ENCODE data around the gene KRTAP9-9. TPM values are rescaled to one million over a fixed set of nuclear protein-coding genes. Genes with fewer than 3 reads are reported as not detected.
"Not testable (repeated sequence)": the region's sequence is repeated elsewhere in the genome, so short reads cannot be mapped to it uniquely, and the experiment has no call there.

KRTAP9-9 gene
- not detected for polyA plus RNA-seq (2013, experiment 1 of 2)
- polyA plus RNA-seq (2013, experiment 2 of 2) = not detected

- H3K14ac ChIP-seq (ENCODE audit: low read length); H2BK5ac ChIP-seq (ENCODE audit: low read length); H2AFZ ChIP-seq (ENCODE audit: low read length); H2BK15ac ChIP-seq (ENCODE audit: low read length); H2AK5ac ChIP-seq (ENCODE audit: low read depth, low read length); H2BK12ac ChIP-seq (ENCODE audit: low read length); H3K4ac ChIP-seq (ENCODE audit: low read length); H3K4me2 ChIP-seq (ENCODE audit: insufficient read depth, low read length, poor library complexity, severe bottlenecking); H3K23ac ChIP-seq (ENCODE audit: low read depth, low read length, poor library complexity); H3K27ac ChIP-seq (replicated peaks; ENCODE audit: low read length); H4K91ac ChIP-seq (ENCODE audit: low read depth, low read length, poor library complexity); H3K79me1 ChIP-seq (ENCODE audit: low read depth, low read length); H3K4me1 ChIP-seq (ENCODE audit: control insufficient read depth in 2 of 2, insufficient read depth in 1 of 2, low read depth in 1 of 2, low read length in 2 of 2); H2BK120ac ChIP-seq (ENCODE audit: low read depth, low read length); H3K36me3 ChIP-seq (replicated peaks in 1 of 2; ENCODE audit: control insufficient read depth in 2 of 2, insufficient read depth in 2 of 2, low read length in 2 of 2); H3K27me3 ChIP-seq (ENCODE audit: control insufficient read depth in 3 of 3, insufficient read depth in 3 of 3, low read depth in 1 of 3, low read length in 3 of 3); H3K9me3 ChIP-seq (replicated peaks in 1 of 2; ENCODE audit: control insufficient read depth in 2 of 2, insufficient read depth in 1 of 2, low read depth in 1 of 2, low read length in 2 of 2); H3K4me3 ChIP-seq (ENCODE audit: low read length in 2 of 2); DNase-seq (ENCODE audit: low spot score): not testable (repeated sequence)
- Histone ChIP-seq H4K8ac (ENCODE audit: low read depth, low read length) (peak within 1 kb of the TSS; percentile 82), H3K18ac (ENCODE audit: low read length) (peak within 1 kb of the TSS; percentile 76), H3K9ac (ENCODE audit: low read depth, low read length, poor library complexity) (peak within 1 kb of the TSS; percentile 44)
- WGBS, 2 donors (ENCODE audit: extremely low coverage in 2 of 2, insufficient read length in 2 of 2, insufficient replicate concordance in 1 of 2) = no CpG with 5 or more reads among the region's 5 CpGs
These were observed at the start of gene KRTAP9-9 for GRCh38 chr17:41255381-41256290. Gene KRTAP9-9 (plus strand): TSS chr17:41255384.

DNA sequence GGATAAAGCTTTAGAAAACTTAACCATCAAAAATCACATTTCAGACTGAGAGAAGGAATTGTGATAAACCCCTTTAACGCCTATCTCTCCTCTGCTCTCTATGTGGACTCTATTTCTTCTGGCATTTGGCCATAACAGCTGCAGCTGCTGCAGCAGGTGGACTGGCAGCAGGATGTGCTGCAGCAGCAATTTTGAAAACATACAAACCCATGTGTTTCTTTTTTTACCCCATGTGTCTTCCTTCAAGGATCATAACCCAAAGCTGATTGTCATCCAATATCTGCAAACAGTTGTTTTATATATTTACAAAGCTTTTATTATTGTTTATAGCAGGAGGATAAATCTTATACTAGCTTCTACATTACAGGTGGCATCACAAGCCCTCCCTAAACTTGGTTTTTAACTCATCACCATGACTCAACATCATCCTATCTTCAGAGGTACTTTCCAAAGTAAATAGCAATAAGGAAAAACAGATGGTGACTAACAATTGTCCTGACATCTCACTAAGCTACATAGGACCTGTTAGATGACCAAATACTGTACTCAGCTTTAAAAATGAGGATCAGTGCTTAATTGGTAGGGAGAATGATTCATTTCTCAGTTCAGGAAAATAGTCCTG is 43.2 kb upstream of the KRTAP9-9 start:
- WGBS, 2 donors (ENCODE audit: extremely low coverage in 2 of 2, insufficient read length in 2 of 2, insufficient replicate concordance in 1 of 2) = no CpG with 5 or more reads among the region's 1 CpG
- no peak overlapping the region for H3K18ac ChIP-seq (ENCODE audit: low read length)

DNA sequence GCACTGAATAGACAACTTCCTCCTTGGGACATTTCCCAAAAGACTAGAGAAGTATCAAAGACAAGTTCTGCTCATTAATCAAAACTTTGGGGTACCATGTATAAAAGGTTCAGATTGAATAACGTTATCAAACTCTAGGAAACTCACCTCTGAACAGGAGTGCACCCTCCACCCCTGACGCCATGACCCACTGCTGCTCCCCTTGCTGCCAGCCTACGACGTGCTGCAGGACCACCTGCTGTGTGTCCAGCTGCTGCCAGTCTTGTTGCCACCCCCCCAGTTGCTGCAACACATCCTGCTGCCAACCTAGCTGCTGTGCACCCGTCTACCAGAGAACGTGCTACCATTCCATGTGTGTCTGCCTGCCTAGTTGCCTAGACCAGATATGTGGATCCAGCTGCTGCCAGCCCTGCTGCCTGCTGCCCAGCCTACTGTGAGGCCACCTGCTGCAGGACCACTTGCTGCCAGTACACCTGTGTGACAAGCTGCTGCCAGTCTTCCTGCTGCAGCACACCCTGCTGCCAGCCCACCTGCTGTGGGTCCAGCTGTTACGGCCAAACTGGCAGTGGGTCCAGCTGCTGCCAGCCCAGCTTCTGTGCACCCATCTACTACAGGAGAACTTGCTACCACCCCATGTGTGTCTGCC is 42.5 kb upstream of the KRTAP9-9 start:
- peak overlapping the region; percentile 90 for H2BK12ac ChIP-seq (ENCODE audit: low read length)
- H3K4me3 ChIP-seq (ENCODE audit: low read length in 2 of 2) = peak overlapping the region in 1 of 2 donors; percentile 60
- H4K91ac ChIP-seq (ENCODE audit: low read depth, low read length, poor library complexity) = peak overlapping the region; percentile 99
- no peaks in the 10 kb centered on the region for H3K9me3 ChIP-seq (replicated peaks in 1 of 2; ENCODE audit: control insufficient read depth in 2 of 2, insufficient read depth in 1 of 2, low read depth in 1 of 2, low read length in 2 of 2)
- DNase-seq (ENCODE audit: low spot score) = no peak
- peak overlapping the region; percentile 54 for H2BK120ac ChIP-seq (ENCODE audit: low read depth, low read length)
- peak overlapping the region; percentile 97 for H3K4ac ChIP-seq (ENCODE audit: low read length)
- peak overlapping the region; percentile 67 for H2BK15ac ChIP-seq (ENCODE audit: low read length)
- peak overlapping the region; percentile 87 for H3K18ac ChIP-seq (ENCODE audit: low read length)
- H3K4me1 ChIP-seq (ENCODE audit: control insufficient read depth in 2 of 2, insufficient read depth in 1 of 2, low read depth in 1 of 2, low read length in 2 of 2) = peaks cover 0 to 2% of the 10 kb centered on the region in 2 donors
- no peak overlapping the region for H2BK5ac ChIP-seq (ENCODE audit: low read length)
- H3K4me2 ChIP-seq (ENCODE audit: insufficient read depth, low read length, poor library complexity, severe bottlenecking) = no peak overlapping the region
- H3K36me3 ChIP-seq (replicated peaks in 1 of 2; ENCODE audit: control insufficient read depth in 2 of 2, insufficient read depth in 2 of 2, low read length in 2 of 2) = no peaks in the 10 kb centered on the region
- peak overlapping the region; percentile 94 for H3K14ac ChIP-seq (ENCODE audit: low read length)
- H2AFZ ChIP-seq (ENCODE audit: low read length) = no peak overlapping the region
- H3K23ac ChIP-seq (ENCODE audit: low read depth, low read length, poor library complexity) = peak overlapping the region; percentile 97
- WGBS, 2 donors (ENCODE audit: extremely low coverage in 2 of 2, insufficient read length in 2 of 2, insufficient replicate concordance in 1 of 2) = no CpG with 5 or more reads among the region's 7 CpGs
- no peak overlapping the region for H3K27ac ChIP-seq (replicated peaks; ENCODE audit: low read length)
- H2AK5ac ChIP-seq (ENCODE audit: low read depth, low read length) = no peak overlapping the region
- H3K9ac ChIP-seq (ENCODE audit: low read depth, low read length, poor library complexity) = peak overlapping the region; percentile 70
- no peaks in the 10 kb centered on the region for H3K79me1 ChIP-seq (ENCODE audit: low read depth, low read length)
- H3K27me3 ChIP-seq (ENCODE audit: control insufficient read depth in 3 of 3, insufficient read depth in 3 of 3, low read depth in 1 of 3, low read length in 3 of 3) = no peaks in the 10 kb centered on the region
- peak overlapping the region; percentile 17 for H4K8ac ChIP-seq (ENCODE audit: low read depth, low read length)

More for the DNA sequence above, 43.2 kb upstream of the KRTAP9-9 start:
- Histone ChIP-seq H3K36me3 (replicated peaks in 1 of 2; ENCODE audit: control insufficient read depth in 2 of 2, insufficient read depth in 2 of 2, low read length in 2 of 2) (no peaks in the 10 kb centered on the region), H3K4me1 (ENCODE audit: control insufficient read depth in 2 of 2, insufficient read depth in 1 of 2, low read depth in 1 of 2, low read length in 2 of 2) (peaks cover 0 to 2% of the 10 kb centered on the region in 2 donors), H2BK12ac (ENCODE audit: low read length) (no peak overlapping the region), H2AK5ac (ENCODE audit: low read depth, low read length) (no peak overlapping the region), H3K27ac (replicated peaks; ENCODE audit: low read length) (no peak overlapping the region), H3K4me2 (ENCODE audit: insufficient read depth, low read length, poor library complexity, severe bottlenecking) (no peak overlapping the region), H3K23ac (ENCODE audit: low read depth, low read length, poor library complexity) (no peak overlapping the region), H2AFZ (ENCODE audit: low read length) (no peak overlapping the region), H3K4ac (ENCODE audit: low read length) (no peak overlapping the region), H4K8ac (ENCODE audit: low read depth, low read length) (no peak overlapping the region), H3K4me3 (ENCODE audit: low read length in 2 of 2) (no peak overlapping the region), H3K14ac (ENCODE audit: low read length) (no peak overlapping the region), H2BK5ac (ENCODE audit: low read length) (no peak overlapping the region), H3K79me1 (ENCODE audit: low read depth, low read length) (no peaks in the 10 kb centered on the region), H3K9me3 (replicated peaks in 1 of 2; ENCODE audit: control insufficient read depth in 2 of 2, insufficient read depth in 1 of 2, low read depth in 1 of 2, low read length in 2 of 2) (no peaks in the 10 kb centered on the region), H2BK15ac (ENCODE audit: low read length) (no peak overlapping the region), H3K27me3 (ENCODE audit: control insufficient read depth in 3 of 3, insufficient read depth in 3 of 3, low read depth in 1 of 3, low read length in 3 of 3) (no peaks in the 10 kb centered on the region), H3K9ac (ENCODE audit: low read depth, low read length, poor library complexity) (no peak overlapping the region), H4K91ac (ENCODE audit: low read depth, low read length, poor library complexity) (no peak overlapping the region), H2BK120ac (ENCODE audit: low read depth, low read length) (no peak overlapping the region)
- DNase-seq (ENCODE audit: low spot score) = no peak

GRCh38 chr17:41215681-41216080 is 39.5 kb upstream of the KRTAP9-9 start:
- no peak overlapping the region for H3K23ac ChIP-seq (ENCODE audit: low read depth, low read length, poor library complexity)
- no peak overlapping the region for H3K27ac ChIP-seq (replicated peaks; ENCODE audit: low read length)
- no peaks in the 10 kb centered on the region for H3K27me3 ChIP-seq (ENCODE audit: control insufficient read depth in 3 of 3, insufficient read depth in 3 of 3, low read depth in 1 of 3, low read length in 3 of 3)
- H4K8ac ChIP-seq (ENCODE audit: low read depth, low read length) = no peak overlapping the region
- H3K36me3 ChIP-seq (replicated peaks in 1 of 2; ENCODE audit: control insufficient read depth in 2 of 2, insufficient read depth in 2 of 2, low read length in 2 of 2) = no peaks in the 10 kb centered on the region
- no peaks in the 10 kb centered on the region for H3K79me1 ChIP-seq (ENCODE audit: low read depth, low read length)
- no peak overlapping the region for H2BK5ac ChIP-seq (ENCODE audit: low read length)
- H3K18ac ChIP-seq (ENCODE audit: low read length) = no peak overlapping the region
- no peak overlapping the region for H3K4me3 ChIP-seq (ENCODE audit: low read length in 2 of 2)
- H3K4me1 ChIP-seq (ENCODE audit: control insufficient read depth in 2 of 2, insufficient read depth in 1 of 2, low read depth in 1 of 2, low read length in 2 of 2) = peaks cover 0 to 2% of the 10 kb centered on the region in 2 donors
- no peak overlapping the region for H4K91ac ChIP-seq (ENCODE audit: low read depth, low read length, poor library complexity)
- DNase-seq (ENCODE audit: low spot score) = no peak
- H3K9ac ChIP-seq (ENCODE audit: low read depth, low read length, poor library complexity) = no peak overlapping the region
- no peak overlapping the region for H2AK5ac ChIP-seq (ENCODE audit: low read depth, low read length)
- no peak overlapping the region for H2BK120ac ChIP-seq (ENCODE audit: low read depth, low read length)
- no peak overlapping the region for H2BK12ac ChIP-seq (ENCODE audit: low read length)
- no peak overlapping the region for H2BK15ac ChIP-seq (ENCODE audit: low read length)
- no peak overlapping the region for H3K14ac ChIP-seq (ENCODE audit: low read length)
- WGBS, 2 donors (ENCODE audit: extremely low coverage in 2 of 2, insufficient read length in 2 of 2, insufficient replicate concordance in 1 of 2) = no CpG with 5 or more reads among the region's 1 CpG
- H3K4ac ChIP-seq (ENCODE audit: low read length) = no peak overlapping the region
- no peaks in the 10 kb centered on the region for H3K9me3 ChIP-seq (replicated peaks in 1 of 2; ENCODE audit: control insufficient read depth in 2 of 2, insufficient read depth in 1 of 2, low read depth in 1 of 2, low read length in 2 of 2)
- no peak overlapping the region for H3K4me2 ChIP-seq (ENCODE audit: insufficient read depth, low read length, poor library complexity, severe bottlenecking)
- H2AFZ ChIP-seq (ENCODE audit: low read length) = no peak overlapping the region

Measured in neuronal stem cell (in vitro differentiated cells).